PFSK-1 (cell line): ENCODE results near the gene MAST4.

Experiments used
- FOXP2 ChIP-seq: optimal IDR thresholded peaks from 2 replicates; pipeline ENCODE3; 2011; ENCODE audit warnings: borderline replicate concordance, control low read depth, inconsistent platforms; ENCODE audit not compliant: insufficient read depth; ENCODE audit errors: extremely low read length, extremely low read depth
- POLR2AphosphoS5 ChIP-seq: IDR thresholded peaks from 2 replicates; pipeline ENCODE4 v1.6.1; 2012; ENCODE audit warnings: low read depth, mild to moderate bottlenecking, control low read depth, low read length, moderate library complexity
- REST ChIP-seq, 2 experiments: IDR thresholded peaks; 2 replicates each; pipeline versions ENCODE4 v1.6.1 to v1.8.0; 2011 to 2012; ENCODE audit warnings: low read depth in 2 of 2, low read length in 2 of 2, control low read depth in 1 of 2, inconsistent platforms in 1 of 2, mild to moderate bottlenecking in 1 of 2, moderate library complexity in 1 of 2; ENCODE audit not compliant: insufficient read depth in 1 of 2
- SIN3A ChIP-seq: IDR thresholded peaks from 2 replicates; pipeline ENCODE4 v1.6.1; 2012; ENCODE audit warnings: mild to moderate bottlenecking, low read length, moderate library complexity, borderline replicate concordance; ENCODE audit not compliant: insufficient read depth
- TAF1 ChIP-seq: IDR thresholded peaks from 2 replicates; pipeline ENCODE4 v1.6.1; 2012; ENCODE audit warnings: low read length, control low read depth, borderline replicate concordance; ENCODE audit not compliant: insufficient read depth

The MAST4 gene

GRCh38 chr5:67195406-67196275 lies 599.4 kb downstream of the MAST4 start:
- TF ChIP-seq POLR2AphosphoS5: no peak
- no peak for TF ChIP-seq TAF1
- TF ChIP-seq FOXP2: no peak
- no peak for TF ChIP-seq SIN3A
- no peak for TF ChIP-seq REST (IDR thresholded peaks at IDR 0.05; ENCODE audit: insufficient read depth in 1 of 2, low read depth in 2 of 2, low read length in 2 of 2)

DNA sequence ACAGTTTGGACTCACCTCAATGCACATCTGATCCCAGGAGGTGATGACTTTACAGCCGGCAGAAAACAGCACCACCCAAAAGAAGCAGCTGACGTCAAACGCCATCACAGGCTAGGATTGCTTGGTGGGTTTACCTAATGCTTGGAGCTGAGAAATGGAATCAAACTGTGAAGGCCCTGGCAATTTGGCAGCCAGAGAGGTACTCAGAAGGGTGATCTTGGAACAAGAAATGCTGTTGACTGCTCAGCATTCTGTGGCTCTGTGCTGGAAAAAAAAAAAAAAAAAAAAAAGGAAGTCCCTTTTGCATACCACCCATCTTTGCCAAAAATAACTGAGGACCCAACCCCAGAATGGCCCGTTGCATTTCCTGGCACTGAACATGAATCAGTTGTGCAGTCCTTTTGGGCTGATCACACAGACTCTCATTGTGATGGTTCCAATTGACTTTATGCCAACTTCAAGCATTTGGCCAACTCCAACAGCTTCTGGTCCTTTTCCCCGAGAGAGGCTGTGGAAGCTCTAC lies 600.4 kb downstream of the MAST4 start, which contains the start of gene CD180:
CD180 (minus strand) TSS at position 263 of the 523 bp plus-strand sequence; CDS start at position 105, 158 bp downstream.
- TF ChIP-seq REST (IDR thresholded peaks at IDR 0.05; ENCODE audit: insufficient read depth in 1 of 2, low read depth in 2 of 2, low read length in 2 of 2) (no peak), SIN3A (no peak), FOXP2 (no peak), POLR2AphosphoS5 (no peak), TAF1 (no peak)

GRCh38 chr5:67197536-67197935 lies 601.3 kb downstream of the MAST4 start:
- TF ChIP-seq REST (IDR thresholded peaks at IDR 0.05; ENCODE audit: insufficient read depth in 1 of 2, low read depth in 2 of 2, low read length in 2 of 2) (no peak), TAF1 (no peak), POLR2AphosphoS5 (no peak), FOXP2 (no peak), SIN3A (no peak)

DNA sequence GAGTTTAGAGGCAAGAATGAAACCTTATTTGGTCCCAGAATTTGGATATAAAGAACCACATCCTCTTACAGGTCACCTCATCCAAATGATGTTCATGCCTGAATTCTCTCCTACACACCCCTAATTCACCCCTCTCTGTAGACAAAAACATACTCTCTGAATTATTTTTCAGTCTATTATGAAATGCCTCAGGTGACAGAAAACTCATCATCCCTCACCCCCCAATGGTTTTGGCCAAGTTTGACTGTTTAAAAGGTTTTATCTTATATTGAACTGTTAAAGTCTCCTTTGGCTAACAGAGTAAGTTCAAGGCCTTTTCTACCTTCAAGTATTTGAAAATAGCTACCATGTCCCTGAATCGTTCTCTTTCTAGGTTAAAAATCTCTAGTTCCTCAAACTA lies 602.7 kb downstream of the MAST4 start:
- TF ChIP-seq SIN3A (no peak), REST (IDR thresholded peaks at IDR 0.05; ENCODE audit: insufficient read depth in 1 of 2, low read depth in 2 of 2, low read length in 2 of 2) (no peak), POLR2AphosphoS5 (no peak), FOXP2 (no peak), TAF1 (no peak)

DNA sequence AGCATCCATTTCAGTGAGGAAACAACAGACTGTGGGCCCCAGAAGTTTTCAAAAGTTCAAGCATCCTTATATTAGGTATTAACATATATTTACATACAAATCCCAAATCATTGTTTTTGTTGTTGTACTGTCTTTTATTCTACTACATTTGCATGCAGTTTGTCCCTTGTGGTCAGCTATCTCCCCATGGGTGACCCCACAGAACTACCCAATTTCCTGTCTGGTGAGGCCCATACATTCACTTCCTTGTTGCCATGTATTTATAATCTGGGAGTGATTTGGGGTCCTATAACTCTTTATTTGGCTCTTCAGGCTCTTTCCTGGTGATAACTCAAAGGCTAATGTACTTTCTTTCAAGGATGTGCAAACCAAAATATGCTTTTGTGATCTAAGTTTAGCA lies 603.7 kb downstream of the MAST4 start:
- TF ChIP-seq REST (IDR thresholded peaks at IDR 0.05; ENCODE audit: insufficient read depth in 1 of 2, low read depth in 2 of 2, low read length in 2 of 2): no peak
- TF ChIP-seq TAF1: no peak
- no peak for TF ChIP-seq FOXP2
- no peak for TF ChIP-seq SIN3A
- no peak for TF ChIP-seq POLR2AphosphoS5
